Stomach (tissue), 9 donors: ENCODE results near the gene ADORA1. TPM values are rescaled to one million over a fixed set of nuclear protein-coding genes. Genes with fewer than 3 reads are reported as not detected.

ENCODE experiments used
- DNase-seq, 2 donors: peaks; one replicate each; pipeline versions ENCODE4 v3.0.0 to v3.0.0-alpha.2; 2013 to 2019
- H3K27ac ChIP-seq, 5 donors: fragments of 200-600 bp in 4 of 5; sonication (generic) in 4 of 5; one replicate each; pipeline ENCODE4 v1.5.1; 2013 to 2019; ENCODE audit warnings: mild to moderate bottlenecking in 1 of 5, moderate library complexity in 1 of 5
- H3K27me3 ChIP-seq, 3 donors: fragments of 200-600 bp; sonication (generic); one replicate each; pipeline ENCODE4 v1.5.1; 2017 to 2019; ENCODE audit warnings: mixed run types in 1 of 3
- H3K36me3 ChIP-seq, 4 donors: fragments of 200-600 bp; sonication (generic); 1 replicate in 3 of 4; 2 replicates in 1 of 4; pipeline ENCODE4 v1.5.1; 2016 to 2019
- H3K4me1 ChIP-seq, 4 donors: fragments of 200-600 bp; sonication (generic); one replicate each; pipeline ENCODE4 v1.5.1; 2016 to 2019
- H3K4me3 ChIP-seq, 4 donors: fragments of 200-600 bp; sonication (generic) in 3 of 4; one replicate each; pipeline ENCODE4 v1.5.1; 2016 to 2019; ENCODE audit warnings: mild to moderate bottlenecking in 1 of 4
- H3K9me3 ChIP-seq, 4 donors: fragments of 200-600 bp; sonication (generic); one replicate each; pipeline ENCODE4 v1.5.1; 2016 to 2019
- CTCF ChIP-seq, 7 experiments: fragments of 450-650 bp in 4 of 7; fragments of 200-600 bp in 3 of 7; sonication (generic) in 3 of 7; IDR thresholded peaks; one replicate each; pipeline ENCODE4 v1.5.1; 2016 to 2019; ENCODE audit warnings: antibody characterized with exemption in 7 of 7, control low read depth in 2 of 7, mild to moderate bottlenecking in 1 of 7
- EP300 ChIP-seq: sonication (generic); formaldehyde crosslinking; IDR thresholded peaks from one replicate; pipeline ENCODE4 v1.6.1; 2017; ENCODE audit warnings: antibody characterized with exemption
- POLR2A ChIP-seq, 4 donors: fragments of 450-650 bp; IDR thresholded peaks; one replicate each; pipeline ENCODE4 v1.6.1; 2016; ENCODE audit warnings: antibody characterized with exemption in 4 of 4, control low read depth in 2 of 4, mild to moderate bottlenecking in 1 of 4, moderate library complexity in 1 of 4
- POLR2AphosphoS5 ChIP-seq, 3 donors: sonication (generic); formaldehyde crosslinking; IDR thresholded peaks; one replicate each; pipeline ENCODE4 v1.6.1; 2016; ENCODE audit warnings: antibody characterized with exemption in 3 of 3
- WGBS, 5 donors: extraction: QIAGEN DNeasy Blood & Tissue Kit in 3 of 5; methylation state at CpG; one replicate each; pipeline versions ENCODE4 v1.1.5 to v1.1.7; 2013 to 2018; 5-methylcytosine and 5-hydroxymethylcytosine counted together
- intact Hi-C: fragments of 100-400 bp; cut with DNase I; formaldehyde crosslinking; loops from one replicate; pipeline ENCODE4 v1.15.1; 2023; ENCODE audit warnings: low total_unique reads
- polyA plus RNA-seq, 3 donors: library from polyadenylated mRNA; stranded (reverse); fragments of 200-250 nt; gene quantifications; one replicate each; pipeline ENCODE4 v1.2.3, GENCODE V29; 2013
- total RNA-seq, 5 donors: library from RNA; depleted of rRNA; stranded (reverse); fragments of >200 nt; gene quantifications; one replicate each; pipeline versions ENCODE4 v1.1.0 to v1.2.3, GENCODE V29; 2014 to 2016
- donor health status: healthy with polysubstance abuse.
- donor health status: Bipolar disorder and iron deficiency.
- donor health status: healthy.

ADORA1 gene
- total and polyA plus RNA-seq, 8 donors = 0.18 to 4.2 (median 2.1) TPM; not detected in 2

GRCh38 chr1:203126151-203126865 lies 1.2 kb upstream of the ADORA1 start:
- H3K4me1 ChIP-seq = peaks cover 27 to 52% (median 46%) of the 10 kb centered on the region in 4 donors
- intact Hi-C loops = no loop called here
- peak in 1 of 2 donors; percentile 60 for DNase-seq

GRCh38 chr1:203126866-203127665 lies 460 bp upstream of the ADORA1 start:
- no peak for DNase-seq
- peaks cover 27 to 52% (median 46%) of the 10 kb centered on the region in 4 donors for H3K4me1 ChIP-seq
- H3K27ac ChIP-seq = peak overlapping the region in 3 of 5 donors; percentile 33 to 52 (median 39)
- 15 to 26% (median 22%) methylated on average over 12 of the region's 12 CpGs for WGBS, 5 donors
- H3K9me3 ChIP-seq = no peaks in the 10 kb centered on the region
- no peak for TF ChIP-seq POLR2AphosphoS5 (IDR thresholded peaks at IDR 0.05)
- TF ChIP-seq EP300 = no peak
- no peak for TF ChIP-seq CTCF (IDR thresholded peaks at IDR 0.05)
- no peak for TF ChIP-seq POLR2A (IDR thresholded peaks at IDR 0.05)
- intact Hi-C loops = no loop called here
- peaks cover 0 to 72% (median 37%) of the 10 kb centered on the region in 3 donors for H3K27me3 ChIP-seq
- H3K36me3 ChIP-seq = no peaks in the 10 kb centered on the region
- H3K4me3 ChIP-seq = peak overlapping the region; percentile 37 to 52 (median 40)

More at GRCh38 chr1:203126151-203126865, 1.2 kb upstream of the ADORA1 start:
- TF ChIP-seq CTCF (IDR thresholded peaks at IDR 0.05) (peak in 2 of 7 experiments; percentile 10 to 13), POLR2AphosphoS5 (IDR thresholded peaks at IDR 0.05) (no peak)
- no peaks in the 10 kb centered on the region for H3K9me3 ChIP-seq
- H3K36me3 ChIP-seq = no peaks in the 10 kb centered on the region
- peaks cover 0 to 80% (median 37%) of the 10 kb centered on the region in 3 donors for H3K27me3 ChIP-seq
- WGBS, 5 donors = 17 to 29% (median 27%) methylated on average over 8 of the region's 8 CpGs
- H3K27ac ChIP-seq = no peak overlapping the region
- no peak overlapping the region for H3K4me3 ChIP-seq

DNA sequence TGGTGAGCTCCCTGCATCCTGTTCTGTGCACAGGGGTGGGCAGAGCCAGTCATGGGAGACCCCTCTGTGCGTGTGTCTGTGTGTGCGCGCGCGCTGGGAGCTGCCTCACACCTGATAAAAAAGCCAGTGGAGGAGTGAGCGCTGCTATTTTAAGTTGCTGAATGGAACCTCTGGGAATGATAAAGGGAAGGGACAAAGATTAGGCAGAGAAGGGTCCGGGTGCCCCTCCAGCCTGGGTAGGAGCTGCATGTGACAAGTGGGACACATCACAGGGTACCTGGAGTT lies 847 bp downstream of the ADORA1 start:
- intact Hi-C loops = no loop called here
- peak overlapping the region; percentile 37 to 52 (median 40) for H3K4me3 ChIP-seq
- H3K36me3 ChIP-seq = no peaks in the 10 kb centered on the region
- H3K27ac ChIP-seq = peak overlapping the region in 3 of 5 donors; percentile 33 to 52 (median 39)
- no peaks in the 10 kb centered on the region for H3K9me3 ChIP-seq
- H3K27me3 ChIP-seq = peaks cover 0 to 59% (median 37%) of the 10 kb centered on the region in 3 donors
- DNase-seq = no peak
- peaks cover 27 to 52% (median 46%) of the 10 kb centered on the region in 4 donors for H3K4me1 ChIP-seq
- TF ChIP-seq CTCF (IDR thresholded peaks at IDR 0.05) (no peak), POLR2AphosphoS5 (IDR thresholded peaks at IDR 0.05) (no peak), POLR2A (IDR thresholded peaks at IDR 0.05) (no peak), EP300 (no peak)
- 10 to 34% (median 18%) methylated on average over 2 to 7 of the region's 7 CpGs for WGBS, 5 donors

- Histone ChIP-seq H3K9me3 (no peaks in the 10 kb centered on the region), H3K4me3 (peak overlapping the region; percentile 37 to 52 (median 40)), H3K36me3 (no peaks in the 10 kb centered on the region), H3K4me1 (peaks cover 27 to 52% (median 46%) of the 10 kb centered on the region in 4 donors), H3K27me3 (peaks cover 0 to 54% (median 34%) of the 10 kb centered on the region in 3 donors), H3K27ac (peak overlapping the region in 1 of 5 donors; percentile 52)
- TF ChIP-seq POLR2AphosphoS5 (IDR thresholded peaks at IDR 0.05) = no peak
- WGBS, 5 donors = 88 to 92% (median 90%) methylated on average over 28 to 29 of the region's 29 CpGs
- intact Hi-C loops = no loop called here
- peak in 1 of 2 donors; percentile 16 for DNase-seq
These were observed 1.4 kb downstream of the ADORA1 start for GRCh38 chr1:203128716-203129500.
